Upper lobe of left lung (tissue), 6 donors: ENCODE measurements around the gene KCTD19. TPM values are rescaled to one million over a fixed set of nuclear protein-coding genes. Genes with fewer than 3 reads are reported as not detected.

Experiments used
- ATAC-seq, 2 donors: fragments of 200-7000 bp; cut with Tn5 transposase; one replicate each; pipeline ENCODE4 v1.9.1; 2022; ENCODE audit warnings: mild to moderate bottlenecking in 2 of 2, moderate library complexity in 2 of 2; ENCODE audit not compliant: low FRiP score in 2 of 2
- DNase-seq, 2 donors: peaks; one replicate each; pipeline ENCODE4 v3.0.0-alpha.2; 2019 to 2020
- H3K27ac ChIP-seq, 4 donors: fragments of 200-600 bp; sonication (generic); one replicate each; pipeline ENCODE4 v1.5.1; 2016 to 2019
- H3K27me3 ChIP-seq, 4 donors: fragments of 200-600 bp; sonication (generic); one replicate each; pipeline ENCODE4 v1.5.1; 2017 to 2019
- H3K36me3 ChIP-seq, 4 donors: fragments of 200-600 bp; sonication (generic); one replicate each; pipeline ENCODE4 v1.5.1; 2016 to 2019
- H3K4me1 ChIP-seq, 4 donors: fragments of 200-600 bp; sonication (generic); one replicate each; pipeline ENCODE4 v1.5.1; 2018 to 2019
- H3K4me3 ChIP-seq, 4 donors: fragments of 200-600 bp; sonication (generic); one replicate each; pipeline ENCODE4 v1.5.1; 2017 to 2019; ENCODE audit warnings: mild to moderate bottlenecking in 2 of 4, moderate library complexity in 1 of 4
- H3K9me3 ChIP-seq, 4 donors: fragments of 200-600 bp; sonication (generic); one replicate each; pipeline ENCODE4 v1.5.1; 2018 to 2019
- EP300 ChIP-seq, 4 donors: sonication (generic); formaldehyde crosslinking; IDR thresholded peaks; one replicate each; pipeline ENCODE4 v1.5.1; 2017; ENCODE audit warnings: antibody characterized with exemption in 4 of 4, control low read depth in 2 of 4
- POLR2A ChIP-seq, 4 donors: fragments of 450-650 bp; IDR thresholded peaks; one replicate each; pipeline ENCODE4 v1.5.1; 2016 to 2017; ENCODE audit warnings: antibody characterized with exemption in 4 of 4, mild to moderate bottlenecking in 2 of 4
- POLR2AphosphoS5 ChIP-seq, 2 donors: sonication (generic); formaldehyde crosslinking; IDR thresholded peaks; one replicate each; pipeline ENCODE4 v1.5.1; 2017; ENCODE audit warnings: antibody characterized with exemption in 2 of 2
- WGBS, 2 donors: methylation state at CpG; one replicate each; pipeline ENCODE4 v1.1.5; 2017 to 2018; 5-methylcytosine and 5-hydroxymethylcytosine counted together
- total RNA-seq, 6 donors: library from RNA; depleted of rRNA in 4 of 6; stranded (reverse); fragments of >200 nt in 4 of 6; gene quantifications; one replicate each; pipeline versions ENCODE4 v1.1.0 to v1.2.1, GENCODE V29; 2016 to 2021
- TF ChIP-seq, protein P1 (sequence below), 6 experiments: fragments of 450-650 bp in 4 of 6; fragments of 200-600 bp in 2 of 6; sonication (generic) in 2 of 6; IDR thresholded peaks; one replicate each; pipeline ENCODE4 v1.5.1; 2016 to 2019; ENCODE audit warnings: antibody characterized with exemption in 6 of 6
- donor health status: DM: no; HTN: no; CAD: no; lungs with moderate emphysema.
- donor health status: DM: no; HTN: yes; CAD: no; lungs with severe emphysema.

The KCTD19 gene
- total RNA-seq, 6 donors from 2014 or later: under 0.01 to 0.31 (median 0.17) TPM; not detected in 3

- H3K27me3 ChIP-seq: no peaks in the 10 kb centered on the region
- no peak for TF ChIP-seq POLR2AphosphoS5 (IDR thresholded peaks at IDR 0.05)
- TF ChIP-seq, protein P1, sequence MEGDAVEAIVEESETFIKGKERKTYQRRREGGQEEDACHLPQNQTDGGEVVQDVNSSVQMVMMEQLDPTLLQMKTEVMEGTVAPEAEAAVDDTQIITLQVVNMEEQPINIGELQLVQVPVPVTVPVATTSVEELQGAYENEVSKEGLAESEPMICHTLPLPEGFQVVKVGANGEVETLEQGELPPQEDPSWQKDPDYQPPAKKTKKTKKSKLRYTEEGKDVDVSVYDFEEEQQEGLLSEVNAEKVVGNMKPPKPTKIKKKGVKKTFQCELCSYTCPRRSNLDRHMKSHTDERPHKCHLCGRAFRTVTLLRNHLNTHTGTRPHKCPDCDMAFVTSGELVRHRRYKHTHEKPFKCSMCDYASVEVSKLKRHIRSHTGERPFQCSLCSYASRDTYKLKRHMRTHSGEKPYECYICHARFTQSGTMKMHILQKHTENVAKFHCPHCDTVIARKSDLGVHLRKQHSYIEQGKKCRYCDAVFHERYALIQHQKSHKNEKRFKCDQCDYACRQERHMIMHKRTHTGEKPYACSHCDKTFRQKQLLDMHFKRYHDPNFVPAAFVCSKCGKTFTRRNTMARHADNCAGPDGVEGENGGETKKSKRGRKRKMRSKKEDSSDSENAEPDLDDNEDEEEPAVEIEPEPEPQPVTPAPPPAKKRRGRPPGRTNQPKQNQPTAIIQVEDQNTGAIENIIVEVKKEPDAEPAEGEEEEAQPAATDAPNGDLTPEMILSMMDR (IDR thresholded peaks at IDR 0.05): no peak
- no peak for TF ChIP-seq POLR2A (IDR thresholded peaks at IDR 0.05)
- TF ChIP-seq EP300 (IDR thresholded peaks at IDR 0.05): no peak
- H3K27ac ChIP-seq: peak overlapping the region; percentile 93 to 96 (median 95)
- H3K9me3 ChIP-seq: no peaks in the 10 kb centered on the region
- H3K36me3 ChIP-seq: peaks cover 5 to 15% (median 9%) of the 10 kb centered on the region in 4 donors
- peak overlapping the region in 2 of 4 donors; percentile 2 to 60 for H3K4me3 ChIP-seq
- H3K4me1 ChIP-seq: peaks cover 75 to 86% (median 81%) of the 10 kb centered on the region in 4 donors
- ATAC-seq (no peak), DNase-seq (peak in 1 of 2 donors; percentile 56)
- 36 to 51% methylated on average over 4 of the region's 4 CpGs for WGBS, 2 donors
Observed at GRCh38 chr16:67243481-67243880, 83.1 kb downstream of the KCTD19 start.

GRCh38 chr16:67242138-67242730, 84.3 kb downstream of the KCTD19 start:
- TF ChIP-seq POLR2AphosphoS5 (IDR thresholded peaks at IDR 0.05): peak; percentile 76 to 88
- peak in 1 of 4 donors; percentile 67 for TF ChIP-seq EP300 (IDR thresholded peaks at IDR 0.05)
- TF ChIP-seq, protein P1 (IDR thresholded peaks at IDR 0.05): no peak
- peak overlapping the region; percentile 93 to 96 (median 95) for H3K27ac ChIP-seq
- H3K4me3 ChIP-seq: no peak overlapping the region
- no peaks in the 10 kb centered on the region for H3K27me3 ChIP-seq
- peaks cover 14 to 28% (median 21%) of the 10 kb centered on the region in 4 donors for H3K36me3 ChIP-seq
- WGBS, 2 donors: 54% methylated on average over 4 of the region's 4 CpGs
- no peaks in the 10 kb centered on the region for H3K9me3 ChIP-seq
- DNase-seq (peak in 1 of 2 donors; percentile 49), ATAC-seq (no peak)
- peaks cover 66 to 84% (median 72%) of the 10 kb centered on the region in 4 donors for H3K4me1 ChIP-seq

DNA sequence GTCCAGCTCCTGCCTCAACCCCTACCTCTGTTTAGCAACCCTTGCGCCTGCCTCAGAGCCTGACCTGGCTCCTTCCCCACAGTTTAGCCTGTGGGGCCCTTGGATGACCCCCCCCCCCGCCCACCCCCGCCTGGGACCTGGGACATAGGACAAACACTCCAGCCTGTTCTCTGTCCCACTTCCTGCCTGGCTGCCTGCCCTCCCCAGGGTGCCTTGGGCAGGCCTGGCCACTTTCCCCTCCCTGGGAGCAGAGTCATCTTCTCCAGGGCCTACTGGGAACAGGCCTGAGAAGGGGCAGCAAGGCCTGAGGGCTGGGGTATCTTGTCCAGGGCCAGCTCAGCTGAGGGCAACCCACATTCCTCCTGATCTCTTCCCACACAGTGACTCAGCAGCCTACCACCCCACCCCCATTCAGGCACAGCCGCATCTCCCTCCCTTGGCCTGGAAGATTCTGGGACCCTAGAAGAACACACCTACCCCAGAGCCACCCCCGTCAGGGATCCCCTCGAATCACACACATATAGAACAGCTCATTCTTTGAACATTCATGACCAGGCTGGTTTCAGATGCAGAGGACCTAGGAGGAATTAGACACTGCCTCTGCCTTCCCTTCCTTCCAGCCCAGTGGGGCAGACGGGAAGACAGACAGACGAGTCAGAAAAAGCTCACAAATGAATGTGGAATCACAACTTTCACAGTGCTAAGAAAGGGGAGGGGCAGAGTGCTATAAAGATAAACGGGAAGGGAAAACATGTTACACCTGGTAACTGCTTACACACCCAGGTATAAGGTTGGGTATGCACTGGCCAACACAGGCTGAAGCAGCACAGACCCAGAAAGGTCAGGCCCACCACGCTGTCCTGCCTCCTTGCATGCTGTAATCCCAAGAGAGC, 85.3 kb downstream of the KCTD19 start:
- Histone ChIP-seq H3K27ac (peak overlapping the region; percentile 93 to 96 (median 95)), H3K36me3 (peaks cover 23 to 38% (median 30%) of the 10 kb centered on the region in 4 donors), H3K4me1 (peaks cover 66 to 84% (median 72%) of the 10 kb centered on the region in 4 donors), H3K27me3 (no peaks in the 10 kb centered on the region), H3K4me3 (no peak overlapping the region), H3K9me3 (no peaks in the 10 kb centered on the region)
- peak; percentile 5 to 72 for ATAC-seq
- 36 to 40% methylated on average over 9 to 10 of the region's 10 CpGs for WGBS, 2 donors
- TF ChIP-seq POLR2AphosphoS5 (IDR thresholded peaks at IDR 0.05): peak; percentile 47 to 70
- TF ChIP-seq, protein P1 (IDR thresholded peaks at IDR 0.05): no peak
- peak in 1 of 2 donors; percentile 90 for DNase-seq

DNA sequence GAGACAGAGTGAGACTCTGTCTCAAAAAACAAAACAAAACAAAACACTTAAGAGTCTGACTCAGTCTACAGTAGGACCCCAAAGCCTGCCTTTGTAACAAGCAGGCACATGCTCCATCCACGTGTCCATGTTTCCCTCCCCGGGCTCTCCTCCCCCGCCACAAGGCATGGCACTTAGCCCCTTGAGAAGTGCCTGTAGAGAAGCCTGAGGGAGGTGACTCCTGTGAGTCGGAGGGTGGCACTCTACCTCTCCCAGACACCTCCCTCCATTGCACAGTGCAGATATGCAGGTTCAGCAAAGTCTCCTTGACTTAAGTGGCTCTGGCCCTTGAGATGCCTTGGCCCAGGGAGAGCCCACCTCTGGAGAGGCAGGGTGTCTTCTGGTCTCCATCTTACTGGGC, 86.0 kb downstream of the KCTD19 start:
- DNase-seq (peak in 1 of 2 donors; percentile 93), ATAC-seq (peak; percentile 9 to 84)
- TF ChIP-seq EP300 (IDR thresholded peaks at IDR 0.05) (peak in 1 of 4 donors; percentile 22), POLR2AphosphoS5 (IDR thresholded peaks at IDR 0.05) (peak; percentile 18), POLR2A (IDR thresholded peaks at IDR 0.05) (no peak)
- TF ChIP-seq, protein P1 (IDR thresholded peaks at IDR 0.05): no peak
- Histone ChIP-seq H3K9me3 (no peaks in the 10 kb centered on the region), H3K4me1 (peaks cover 61 to 80% (median 68%) of the 10 kb centered on the region in 4 donors), H3K27me3 (no peaks in the 10 kb centered on the region), H3K4me3 (no peak overlapping the region), H3K36me3 (peaks cover 30 to 45% (median 38%) of the 10 kb centered on the region in 4 donors), H3K27ac (peak overlapping the region; percentile 93 to 96 (median 95))
- WGBS, 2 donors: 35 to 54% methylated on average over 4 of the region's 4 CpGs

Other genes with a start within 250 kb of the KCTD19 start
- 10 to 100 TPM; 16.0 to 32.3 (median 21.9) TPM for gene PHAF1, start 216.8 kb downstream of the KCTD19 start, total RNA-seq
- 10 to 100 TPM in 5 of 6 donors, 1 to 10 TPM in 1; 6.3 to 20.8 (median 17.7) TPM for gene B3GNT9, start 175.7 kb downstream of the KCTD19 start, total RNA-seq
- gene TRADD, start 166.8 kb downstream of the KCTD19 start, total RNA-seq: 10 to 100 TPM; 29.9 to 49.2 (median 35.6) TPM
- gene FBXL8, start 166.8 kb downstream of the KCTD19 start, total RNA-seq: 100 to 1,000 TPM in 1 of 6 donors, 10 to 100 TPM in 5; 24.0 to 114 (median 28.5) TPM
- 100 to 1,000 TPM in 2 of 6 donors, 10 to 100 TPM in 4; 33.4 to 784 (median 70.1) TPM for gene HSF4, start 162.0 kb downstream of the KCTD19 start, total RNA-seq
- gene NOL3, start 156.2 kb downstream of the KCTD19 start, total RNA-seq: 100 to 1,000 TPM in 1 of 6 donors, 10 to 100 TPM in 5; 36.5 to 135 (median 58.0) TPM
- 100 to 1,000 TPM in 1 of 6 donors, 10 to 100 TPM in 4, 1 to 10 TPM in 1; 9.1 to 147 (median 31.1) TPM for gene MATCAP1, start 142.8 kb downstream of the KCTD19 start, total RNA-seq
- gene EXOC3L1, start 136.6 kb downstream of the KCTD19 start, total RNA-seq: 10 to 100 TPM in 4 of 6 donors, 1 to 10 TPM in 2; 4.6 to 20.8 (median 10.8) TPM
- 100 to 1,000 TPM in 1 of 6 donors, 10 to 100 TPM in 5; 55.7 to 124 (median 85.4) TPM for gene E2F4, start 134.6 kb downstream of the KCTD19 start, total RNA-seq
- 10 to 100 TPM; 17.4 to 26.2 (median 24.4) TPM for gene ELMO3, start 127.6 kb downstream of the KCTD19 start, total RNA-seq
- 10 to 100 TPM; 21.1 to 50.6 (median 48.5) TPM for gene TMEM208, start 99.6 kb downstream of the KCTD19 start, total RNA-seq
- 100 to 1,000 TPM in 2 of 6 donors, 10 to 100 TPM in 4; 26.0 to 310 (median 91.0) TPM for gene FHOD1, start 79.3 kb downstream of the KCTD19 start, total RNA-seq
- 10 to 100 TPM in 1 of 6 donors, 1 to 10 TPM in 4, under 1 TPM in 1; 0.76 to 28.3 (median 4.1) TPM for gene SLC9A5, start 77.8 kb downstream of the KCTD19 start, total RNA-seq
- gene PLEKHG4, start 47.2 kb downstream of the KCTD19 start, total RNA-seq: 10 to 100 TPM; 13.4 to 39.8 (median 16.5) TPM
- 100 to 1,000 TPM in 1 of 6 donors, 10 to 100 TPM in 4, 1 to 10 TPM in 1; 5.9 to 110 (median 22.8) TPM for gene LRRC36, start 74 bp upstream of the KCTD19 start, total RNA-seq
- 100 to 1,000 TPM in 4 of 6 donors, 10 to 100 TPM in 2; 40.0 to 167 (median 112) TPM for gene TPPP3, start 66.8 kb upstream of the KCTD19 start, total RNA-seq
- gene ZDHHC1, start 89.7 kb upstream of the KCTD19 start, total RNA-seq: 10 to 100 TPM; 14.7 to 49.2 (median 21.4) TPM
- gene HSD11B2, start 104.4 kb upstream of the KCTD19 start, total RNA-seq: 1 to 10 TPM in 5 of 6 donors, under 1 TPM in 1; 0.78 to 5.0 (median 1.6) TPM
- 100 to 1,000 TPM in 4 of 6 donors, 10 to 100 TPM in 2; 69.1 to 221 (median 147) TPM for gene ATP6V0D1, start 154.4 kb upstream of the KCTD19 start, total RNA-seq
- gene AGRP, start 156.8 kb upstream of the KCTD19 start, total RNA-seq: 1 to 10 TPM in 3 of 6 donors, not detected in 3; 3.5 to 7.6 (median 3.8) TPM
- gene RIPOR1, start 202.1 kb upstream of the KCTD19 start, total RNA-seq: 100 to 1,000 TPM in 4 of 6 donors, 10 to 100 TPM in 2; 76.9 to 183 (median 113) TPM
- gene CTCF, start 235.8 kb upstream of the KCTD19 start, total RNA-seq: 10 to 100 TPM; 29.7 to 42.6 (median 34.2) TPM